Measurements from ENCODE around the gene MAGED1.

MAGED1 gene

GRCh38 chrX:51855698-51856097 lies 37.7 kb upstream of the MAGED1 start:
- H3K4me3 ChIP-seq (ENCODE audit: low read depth, low read length), result no peak overlapping the region
- TF ChIP-seq CTCF (IDR thresholded peaks at IDR 0.05; ENCODE audit: borderline replicate concordance, insufficient read depth, low read depth, low read length), result no peak

GRCh38 chrX:51857159-51857733 lies 36.2 kb upstream of the MAGED1 start:
- H3K4me3 ChIP-seq (ENCODE audit: low read depth, low read length), result no peak overlapping the region
- TF ChIP-seq CTCF (IDR thresholded peaks at IDR 0.05; ENCODE audit: borderline replicate concordance, insufficient read depth, low read depth, low read length), result no peak

- H3K4me3 ChIP-seq (ENCODE audit: low read depth, low read length), result no peak overlapping the region
- peak; percentile 49 for TF ChIP-seq CTCF (IDR thresholded peaks at IDR 0.05; ENCODE audit: borderline replicate concordance, insufficient read depth, low read depth, low read length)
Observed at GRCh38 chrX:51860679-51861078, 32.7 kb upstream of the MAGED1 start.

- no peak for TF ChIP-seq CTCF (IDR thresholded peaks at IDR 0.05; ENCODE audit: borderline replicate concordance, insufficient read depth, low read depth, low read length)
- H3K4me3 ChIP-seq (ENCODE audit: low read depth, low read length), result no peak overlapping the region
Observed at GRCh38 chrX:51862920-51863319, 30.5 kb upstream of the MAGED1 start.

GRCh38 chrX:51866210-51866609 lies 27.2 kb upstream of the MAGED1 start:
- no peak overlapping the region for H3K4me3 ChIP-seq (ENCODE audit: low read depth, low read length)
- no peak for TF ChIP-seq CTCF (IDR thresholded peaks at IDR 0.05; ENCODE audit: borderline replicate concordance, insufficient read depth, low read depth, low read length)

- TF ChIP-seq CTCF (IDR thresholded peaks at IDR 0.05; ENCODE audit: borderline replicate concordance, insufficient read depth, low read depth, low read length), result no peak
- no peak overlapping the region for H3K4me3 ChIP-seq (ENCODE audit: low read depth, low read length)
Observed at GRCh38 chrX:51867626-51868025, 25.8 kb upstream of the MAGED1 start.

- no peak for TF ChIP-seq CTCF (IDR thresholded peaks at IDR 0.05; ENCODE audit: borderline replicate concordance, insufficient read depth, low read depth, low read length)
- no peak overlapping the region for H3K4me3 ChIP-seq (ENCODE audit: low read depth, low read length)
Observed at GRCh38 chrX:51870354-51870753, 23.1 kb upstream of the MAGED1 start.
